Right atrium auricular region (tissue), 2 donors: ENCODE measurements around the gene GCKR. TPM values are rescaled to one million over a fixed set of nuclear protein-coding genes. Genes with fewer than 3 reads are reported as not detected.

Experiments
- DNase-seq: peaks from one replicate; pipeline ENCODE4 v3.0.0-alpha.2; 2019; ENCODE audit warnings: low spot score
- H3K27ac ChIP-seq, 2 donors: fragments of 200-600 bp; sonication (generic); 1 replicate in 1 of 2; 2 replicates in 1 of 2; pipeline ENCODE4 v1.5.1; 2016 to 2019
- H3K27me3 ChIP-seq, 2 donors: fragments of 200-600 bp; sonication (generic); one replicate each; pipeline versions ENCODE4 v1.5.1 to v1.6.0; 2017 to 2019
- H3K36me3 ChIP-seq: fragments of 200-600 bp; sonication (generic); one replicate; pipeline ENCODE4 v1.5.1; 2016
- H3K4me1 ChIP-seq, 2 donors: fragments of 200-600 bp; sonication (generic); one replicate each; pipeline versions ENCODE4 v1.5.1 to v1.6.0; 2017 to 2019
- H3K4me3 ChIP-seq, 2 donors: fragments of 200-600 bp; sonication (generic); 1 replicate in 1 of 2; 2 replicates in 1 of 2; pipeline ENCODE4 v1.5.1; 2017 to 2019; ENCODE audit warnings: mild to moderate bottlenecking in 1 of 2, moderate library complexity in 1 of 2
- H3K9me3 ChIP-seq, 2 donors: fragments of 200-600 bp; sonication (generic); one replicate each; pipeline ENCODE4 v1.5.1; 2019
- CTCF ChIP-seq, 2 donors: fragments of 200-600 bp; sonication (generic); IDR thresholded peaks; one replicate each; pipeline ENCODE4 v1.5.1; 2019; ENCODE audit warnings: antibody characterized with exemption in 2 of 2
- total RNA-seq, 2 donors: library from RNA; depleted of rRNA; stranded (reverse); fragments of >200 nt; gene quantifications; one replicate each; pipeline ENCODE4 v1.1.0, GENCODE V29; 2016

Gene GCKR
- total RNA-seq, 2 donors from 2014 or later = 1.9 TPM; not detected in 1

GRCh38 chr2:27497288-27497627, 619 bp downstream of the GCKR start:
- no peaks in the 10 kb centered on the region for H3K9me3 ChIP-seq
- no peaks in the 10 kb centered on the region for H3K27me3 ChIP-seq
- H3K4me3 ChIP-seq = no peak overlapping the region
- H3K4me1 ChIP-seq = peaks cover 0 to 15% of the 10 kb centered on the region in 2 donors
- no peaks in the 10 kb centered on the region for H3K36me3 ChIP-seq
- DNase-seq = no peak
- no peak overlapping the region for H3K27ac ChIP-seq
- TF ChIP-seq CTCF (IDR thresholded peaks at IDR 0.05) = no peak

GRCh38 chr2:27498975-27499374, 2.3 kb downstream of the GCKR start:
- Histone ChIP-seq H3K4me1 (peaks cover 0 to 15% of the 10 kb centered on the region in 2 donors), H3K27me3 (no peaks in the 10 kb centered on the region)
- TF ChIP-seq CTCF (IDR thresholded peaks at IDR 0.05) = no peak

GRCh38 chr2:27501042-27501441, 4.4 kb downstream of the GCKR start:
- H3K36me3 ChIP-seq = no peaks in the 10 kb centered on the region
- H3K9me3 ChIP-seq = no peaks in the 10 kb centered on the region
- H3K4me1 ChIP-seq = peaks cover 0 to 6% of the 10 kb centered on the region in 2 donors
- no peak for TF ChIP-seq CTCF (IDR thresholded peaks at IDR 0.05)
- no peaks in the 10 kb centered on the region for H3K27me3 ChIP-seq
- no peak for DNase-seq
- no peak overlapping the region for H3K4me3 ChIP-seq
- no peak overlapping the region for H3K27ac ChIP-seq

More at GRCh38 chr2:27498975-27499374, 2.3 kb downstream of the GCKR start:
- Histone ChIP-seq H3K9me3 (no peaks in the 10 kb centered on the region), H3K4me3 (no peak overlapping the region), H3K36me3 (no peaks in the 10 kb centered on the region), H3K27ac (no peak overlapping the region)
- DNase-seq = no peak

- no peak for DNase-seq
- TF ChIP-seq CTCF (IDR thresholded peaks at IDR 0.05) = no peak
- no peak overlapping the region for H3K27ac ChIP-seq
- H3K36me3 ChIP-seq = no peaks in the 10 kb centered on the region
- H3K27me3 ChIP-seq = no peaks in the 10 kb centered on the region
- H3K9me3 ChIP-seq = no peaks in the 10 kb centered on the region
- no peaks in the 10 kb centered on the region for H3K4me1 ChIP-seq
- H3K4me3 ChIP-seq = no peak overlapping the region
Observed at GRCh38 chr2:27502142-27502541, 5.5 kb downstream of the GCKR start.

- H3K4me1 ChIP-seq = no peaks in the 10 kb centered on the region
- H3K27ac ChIP-seq = no peak overlapping the region
- no peak overlapping the region for H3K4me3 ChIP-seq
- H3K36me3 ChIP-seq = no peaks in the 10 kb centered on the region
- no peak for TF ChIP-seq CTCF (IDR thresholded peaks at IDR 0.05)
- no peaks in the 10 kb centered on the region for H3K27me3 ChIP-seq
- no peak for DNase-seq
- H3K9me3 ChIP-seq = no peaks in the 10 kb centered on the region
Observed at GRCh38 chr2:27506587-27506986, 9.9 kb downstream of the GCKR start.

- H3K4me3 ChIP-seq = no peak overlapping the region
- DNase-seq = no peak
- no peaks in the 10 kb centered on the region for H3K36me3 ChIP-seq
- H3K9me3 ChIP-seq = no peaks in the 10 kb centered on the region
- H3K27ac ChIP-seq = no peak overlapping the region
- no peaks in the 10 kb centered on the region for H3K4me1 ChIP-seq
- H3K27me3 ChIP-seq = no peaks in the 10 kb centered on the region
- no peak for TF ChIP-seq CTCF (IDR thresholded peaks at IDR 0.05)
Observed at GRCh38 chr2:27507293-27507692, 10.7 kb downstream of the GCKR start.
